Measurements from ENCODE around the gene DCTN5. TPM values are rescaled to one million over a fixed set of nuclear protein-coding genes. Genes with fewer than 3 reads are reported as not detected.

Gene DCTN5
- total RNA-seq, 4 donors from 2014 or later: 14.9 to 58.0 (median 39.2) TPM

DNA sequence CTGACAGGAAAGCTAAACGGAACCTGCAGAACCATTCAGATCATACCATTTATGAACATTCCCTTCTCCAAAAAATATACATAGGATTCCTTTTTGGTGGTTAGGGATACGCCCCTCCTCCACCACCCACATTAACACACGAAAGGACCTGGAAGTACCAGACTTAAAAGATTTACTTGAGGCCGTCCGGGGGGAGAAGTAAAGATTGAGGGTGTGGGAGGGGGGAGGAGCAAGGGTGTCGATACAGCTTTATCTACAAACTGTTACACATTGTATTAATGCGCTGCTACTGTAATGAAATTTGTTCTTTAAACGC, 693 bp upstream of the DCTN5 start:
- peaks cover 0 to 40% (median 0%) of the 10 kb centered on the region in 3 donors for H3K36me3 ChIP-seq
- peaks cover 0 to 19% (median 0%) of the 10 kb centered on the region in 4 donors for H3K4me1 ChIP-seq
- DNase-seq: no peak
- H3K4me3 ChIP-seq: peak overlapping the region; percentile 72 to 88 (median 85)
- H3K27ac ChIP-seq: peak overlapping the region; percentile 75 to 82 (median 80)
- no peaks in the 10 kb centered on the region for H3K9me3 ChIP-seq
- TF ChIP-seq, protein P1, sequence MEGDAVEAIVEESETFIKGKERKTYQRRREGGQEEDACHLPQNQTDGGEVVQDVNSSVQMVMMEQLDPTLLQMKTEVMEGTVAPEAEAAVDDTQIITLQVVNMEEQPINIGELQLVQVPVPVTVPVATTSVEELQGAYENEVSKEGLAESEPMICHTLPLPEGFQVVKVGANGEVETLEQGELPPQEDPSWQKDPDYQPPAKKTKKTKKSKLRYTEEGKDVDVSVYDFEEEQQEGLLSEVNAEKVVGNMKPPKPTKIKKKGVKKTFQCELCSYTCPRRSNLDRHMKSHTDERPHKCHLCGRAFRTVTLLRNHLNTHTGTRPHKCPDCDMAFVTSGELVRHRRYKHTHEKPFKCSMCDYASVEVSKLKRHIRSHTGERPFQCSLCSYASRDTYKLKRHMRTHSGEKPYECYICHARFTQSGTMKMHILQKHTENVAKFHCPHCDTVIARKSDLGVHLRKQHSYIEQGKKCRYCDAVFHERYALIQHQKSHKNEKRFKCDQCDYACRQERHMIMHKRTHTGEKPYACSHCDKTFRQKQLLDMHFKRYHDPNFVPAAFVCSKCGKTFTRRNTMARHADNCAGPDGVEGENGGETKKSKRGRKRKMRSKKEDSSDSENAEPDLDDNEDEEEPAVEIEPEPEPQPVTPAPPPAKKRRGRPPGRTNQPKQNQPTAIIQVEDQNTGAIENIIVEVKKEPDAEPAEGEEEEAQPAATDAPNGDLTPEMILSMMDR (IDR thresholded peaks at IDR 0.05): no peak
- TF ChIP-seq POLR2A (IDR thresholded peaks at IDR 0.05): no peak
- H3K27me3 ChIP-seq: no peaks in the 10 kb centered on the region

GRCh38 chr16:23642246-23642774, 1.0 kb downstream of the DCTN5 start:
- H3K27ac ChIP-seq: peak overlapping the region in 2 of 4 donors; percentile 79 to 82
- peaks cover 0 to 41% (median 0%) of the 10 kb centered on the region in 3 donors for H3K36me3 ChIP-seq
- no peak for DNase-seq
- no peaks in the 10 kb centered on the region for H3K9me3 ChIP-seq
- no peak for TF ChIP-seq POLR2A (IDR thresholded peaks at IDR 0.05)
- TF ChIP-seq, protein P1 (IDR thresholded peaks at IDR 0.05): no peak
- H3K27me3 ChIP-seq: no peaks in the 10 kb centered on the region
- H3K4me3 ChIP-seq: peak overlapping the region; percentile 72 to 88 (median 85)
- H3K4me1 ChIP-seq: peaks cover 0 to 19% (median 0%) of the 10 kb centered on the region in 4 donors

- DNase-seq: no peak
- Histone ChIP-seq H3K9me3 (no peaks in the 10 kb centered on the region), H3K4me3 (no peak overlapping the region), H3K4me1 (no peaks in the 10 kb centered on the region), H3K36me3 (peaks cover 0 to 37% (median 0%) of the 10 kb centered on the region in 3 donors), H3K27ac (no peak overlapping the region), H3K27me3 (no peaks in the 10 kb centered on the region)
- TF ChIP-seq, protein P1 (IDR thresholded peaks at IDR 0.05): no peak
- TF ChIP-seq POLR2A (IDR thresholded peaks at IDR 0.05): no peak
Observed at GRCh38 chr16:23650674-23651416, 9.6 kb downstream of the DCTN5 start.

- Histone ChIP-seq H3K4me3 (no peak overlapping the region), H3K27ac (no peak overlapping the region), H3K36me3 (peaks cover 0 to 27% (median 0%) of the 10 kb centered on the region in 3 donors), H3K27me3 (no peaks in the 10 kb centered on the region), H3K9me3 (no peaks in the 10 kb centered on the region), H3K4me1 (no peaks in the 10 kb centered on the region)
- TF ChIP-seq POLR2A (IDR thresholded peaks at IDR 0.05): no peak
- TF ChIP-seq, protein P1 (IDR thresholded peaks at IDR 0.05): no peak
- no peak for DNase-seq
Observed at GRCh38 chr16:23651943-23652468, 10.7 kb downstream of the DCTN5 start.

GRCh38 chr16:23663918-23664317, 22.7 kb downstream of the DCTN5 start:
- TF ChIP-seq POLR2A (IDR thresholded peaks at IDR 0.05): no peak
- TF ChIP-seq, protein P1 (IDR thresholded peaks at IDR 0.05): no peak
- Histone ChIP-seq H3K4me1 (no peaks in the 10 kb centered on the region), H3K9me3 (no peaks in the 10 kb centered on the region), H3K36me3 (peaks cover 0 to 100% (median 5%) of the 10 kb centered on the region in 3 donors), H3K4me3 (no peak overlapping the region), H3K27ac (no peak overlapping the region), H3K27me3 (no peaks in the 10 kb centered on the region)
- DNase-seq: no peak
